ENCODE data around the gene MAJIN. TPM values are rescaled to one million over a fixed set of nuclear protein-coding genes. Genes with fewer than 3 reads are reported as not detected.

The MAJIN gene
- polyA plus RNA-seq, 1 of the 3 experiments (the other 2 are of a cell fraction): not detected

DNA sequence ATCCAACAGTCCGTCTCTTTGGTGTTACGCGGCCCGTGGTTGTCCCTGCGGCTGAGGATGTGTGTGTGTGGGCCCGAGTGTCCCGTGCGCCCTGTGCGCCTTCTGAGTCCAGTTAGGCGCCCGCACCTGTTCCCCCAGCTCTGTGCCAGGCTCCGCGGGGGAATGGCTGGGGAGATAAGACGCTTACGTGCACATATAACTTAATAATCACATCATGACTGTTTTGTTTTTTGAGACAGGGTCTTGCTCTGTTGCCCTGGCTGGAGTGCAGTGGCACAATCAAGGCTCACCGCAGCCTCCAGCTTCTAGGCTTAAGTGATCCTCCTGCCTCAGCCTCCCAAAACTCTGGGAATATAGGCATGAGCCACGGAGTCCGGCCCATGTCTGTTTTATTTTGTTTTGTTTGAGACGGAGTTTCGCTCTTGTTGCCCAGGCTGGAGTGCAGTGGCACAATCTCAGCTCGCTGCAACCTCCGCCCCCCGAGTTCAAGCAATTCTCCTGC, 42.9 kb upstream of the MAJIN start (continued):
- TF ChIP-seq, protein P1, sequence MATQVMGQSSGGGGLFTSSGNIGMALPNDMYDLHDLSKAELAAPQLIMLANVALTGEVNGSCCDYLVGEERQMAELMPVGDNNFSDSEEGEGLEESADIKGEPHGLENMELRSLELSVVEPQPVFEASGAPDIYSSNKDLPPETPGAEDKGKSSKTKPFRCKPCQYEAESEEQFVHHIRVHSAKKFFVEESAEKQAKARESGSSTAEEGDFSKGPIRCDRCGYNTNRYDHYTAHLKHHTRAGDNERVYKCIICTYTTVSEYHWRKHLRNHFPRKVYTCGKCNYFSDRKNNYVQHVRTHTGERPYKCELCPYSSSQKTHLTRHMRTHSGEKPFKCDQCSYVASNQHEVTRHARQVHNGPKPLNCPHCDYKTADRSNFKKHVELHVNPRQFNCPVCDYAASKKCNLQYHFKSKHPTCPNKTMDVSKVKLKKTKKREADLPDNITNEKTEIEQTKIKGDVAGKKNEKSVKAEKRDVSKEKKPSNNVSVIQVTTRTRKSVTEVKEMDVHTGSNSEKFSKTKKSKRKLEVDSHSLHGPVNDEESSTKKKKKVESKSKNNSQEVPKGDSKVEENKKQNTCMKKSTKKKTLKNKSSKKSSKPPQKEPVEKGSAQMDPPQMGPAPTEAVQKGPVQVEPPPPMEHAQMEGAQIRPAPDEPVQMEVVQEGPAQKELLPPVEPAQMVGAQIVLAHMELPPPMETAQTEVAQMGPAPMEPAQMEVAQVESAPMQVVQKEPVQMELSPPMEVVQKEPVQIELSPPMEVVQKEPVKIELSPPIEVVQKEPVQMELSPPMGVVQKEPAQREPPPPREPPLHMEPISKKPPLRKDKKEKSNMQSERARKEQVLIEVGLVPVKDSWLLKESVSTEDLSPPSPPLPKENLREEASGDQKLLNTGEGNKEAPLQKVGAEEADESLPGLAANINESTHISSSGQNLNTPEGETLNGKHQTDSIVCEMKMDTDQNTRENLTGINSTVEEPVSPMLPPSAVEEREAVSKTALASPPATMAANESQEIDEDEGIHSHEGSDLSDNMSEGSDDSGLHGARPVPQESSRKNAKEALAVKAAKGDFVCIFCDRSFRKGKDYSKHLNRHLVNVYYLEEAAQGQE (IDR thresholded peaks at IDR 0.05; ENCODE audit: low read depth, low read length): no peak
- TF ChIP-seq RFX5 (IDR thresholded peaks at IDR 0.05; ENCODE audit: low read length): no peak
- TF ChIP-seq MXI1 (IDR thresholded peaks at IDR 0.05; ENCODE audit: low read depth, low read length): no peak
- TF ChIP-seq, protein P2, sequence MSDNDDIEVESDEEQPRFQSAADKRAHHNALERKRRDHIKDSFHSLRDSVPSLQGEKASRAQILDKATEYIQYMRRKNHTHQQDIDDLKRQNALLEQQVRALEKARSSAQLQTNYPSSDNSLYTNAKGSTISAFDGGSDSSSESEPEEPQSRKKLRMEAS (IDR thresholded peaks at IDR 0.05; ENCODE audit: low read depth): no peak
- no peak for TF ChIP-seq POLR2AphosphoS5 (IDR thresholded peaks at IDR 0.05; ENCODE audit: low read depth, low read length)
- no peak for TF ChIP-seq SMC3 (IDR thresholded peaks at IDR 0.05; ENCODE audit: low read depth, low read length)
- no peak for TF ChIP-seq EZH2phosphoT487 (IDR thresholded peaks at IDR 0.05; ENCODE audit: borderline replicate concordance, low read depth)
- TF ChIP-seq JUND (IDR thresholded peaks at IDR 0.05): no peak

DNA sequence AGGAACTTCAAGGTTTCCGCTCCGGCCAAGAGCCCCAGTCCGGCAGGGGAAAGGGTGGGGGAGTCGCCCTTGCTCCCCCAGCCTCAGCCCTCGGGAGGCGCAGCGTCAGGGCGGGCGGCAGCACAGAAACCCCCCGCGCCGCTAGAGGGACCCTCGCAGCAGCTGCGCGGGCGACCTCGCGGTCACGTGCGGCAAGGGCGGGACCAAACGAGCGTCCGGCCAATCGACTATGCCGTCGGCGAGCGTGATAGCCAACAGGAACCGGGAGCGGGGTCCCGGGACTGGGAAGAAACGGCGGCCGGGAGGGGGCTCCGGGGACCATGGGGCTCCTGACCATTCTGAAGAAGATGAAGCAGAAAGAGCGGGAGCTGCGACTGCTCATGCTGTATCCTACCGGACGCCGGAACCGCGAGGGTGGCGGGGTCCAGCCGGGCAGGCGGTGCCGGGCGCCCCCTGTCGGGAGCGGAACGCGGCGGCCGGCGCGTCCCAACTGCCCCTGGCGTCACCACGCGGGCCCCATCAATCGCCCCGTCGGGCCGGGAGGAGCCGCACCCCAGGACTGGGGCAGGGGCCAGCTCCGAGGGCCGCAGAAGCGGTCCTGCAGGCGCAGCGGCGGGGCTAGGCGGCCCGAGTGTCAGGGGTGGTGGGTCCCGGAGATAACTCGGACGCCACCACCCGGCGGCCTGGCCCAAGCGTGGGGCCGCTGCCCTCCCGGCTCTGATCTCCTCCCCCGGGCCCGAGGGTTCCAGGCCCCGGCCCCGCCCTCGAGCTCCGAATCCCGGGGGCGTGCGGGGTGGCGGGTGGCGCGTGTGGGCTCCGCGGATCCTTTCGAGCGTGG, 42.2 kb upstream of the MAJIN start, which contains the start of gene ARL2:
ARL2 (plus strand) TSS at position 273 of the 838 bp plus-strand sequence; CDS start at position 321, 48 bp downstream.
- Histone ChIP-seq H3K79me2 (ENCODE audit: insufficient read depth) (peaks cover 24% of the 10 kb centered on the region; the same call in 1 of the 2 replicates), H3K9ac (peak within 1 kb of the TSS; percentile 89), H3K9me3 (no peaks in the 10 kb centered on the region), H3K4me2 (peak within 1 kb of the TSS; percentile 88), H3K27ac (ENCODE audit: low read depth in 2 of 2, low read length in 1 of 2) (peak within 1 kb of the TSS; percentile 95), H3K9me2 (no peaks in the 10 kb centered on the region), H3K4me3 (ENCODE audit: low read depth in 2 of 2, low read length in 1 of 2) (peak within 1 kb of the TSS; percentile 69 to 70), H3K4me1 (ENCODE audit: control insufficient read depth in 1 of 2, insufficient read depth in 2 of 2, low read depth in 1 of 2, low read length in 1 of 2) (peaks cover 4% of the 10 kb centered on the region in 2 experiments; a peak in 2 of 4 replicates), H3K36me3 (replicated peaks in 1 of 2; ENCODE audit: control insufficient read depth in 1 of 2, insufficient read depth in 2 of 2, low read length in 1 of 2) (peaks cover 0 to 10% of the 10 kb centered on the region in 2 experiments), H2AFZ (ENCODE audit: low read depth) (peak within 1 kb of the TSS; percentile 95), H3F3A (replicated peaks; ENCODE audit: insufficient read depth) (peaks cover 16% of the 10 kb centered on the region), H4K20me1 (ENCODE audit: insufficient read depth) (no peaks in the 10 kb centered on the region), H3K27me3 (ENCODE audit: insufficient read depth) (no peaks in the 10 kb centered on the region)
- ChIA-PET POLR2A (interaction anchor here (0.5 to 1.2 kb wide), 7 partner anchors 11 to 220 kb away, joined by 3 to 8 read pairs (median 3); no protein-coding TSS in a partner anchor), CTCF (interaction anchor here (0.6 to 4.9 kb wide), 62 partner anchors 8 to 1726 kb away, joined by 3 to 56 read pairs (median 5); partner anchors contain the start of genes ATG2A, BATF2, CDC42EP2 and CDCA5)
- under 1% methylated on average over 28 of the region's 96 CpGs for WGBS (ENCODE audit: low lambda C conversion rate)
- peak; percentile 98 for DNase-seq
- TF ChIP-seq RAD21 (IDR thresholded peaks at IDR 0.05; ENCODE audit: low read length): no peak; the same call in 1 of the 2 replicates
- TF ChIP-seq SIN3A (IDR thresholded peaks at IDR 0.05; ENCODE audit: borderline replicate concordance, low read depth, low read length): no peak
- no peak for TF ChIP-seq RXRA (IDR thresholded peaks at IDR 0.05; ENCODE audit: borderline replicate concordance, low read depth)
- no peak for TF ChIP-seq NFIC (IDR thresholded peaks at IDR 0.05; ENCODE audit: borderline replicate concordance)
- no peak for TF ChIP-seq RCOR1 (IDR thresholded peaks at IDR 0.05; ENCODE audit: low read length)
- no peak; the same call in 1 of the 2 replicates for TF ChIP-seq YY1 (IDR thresholded peaks at IDR 0.05; ENCODE audit: low read depth)
- no peak for TF ChIP-seq SMC3 (IDR thresholded peaks at IDR 0.05; ENCODE audit: low read depth, low read length)
- TF ChIP-seq TAF1 (IDR thresholded peaks at IDR 0.05; ENCODE audit: borderline replicate concordance, low read depth, low read length): peak; percentile 36; the same call in 1 of the 2 replicates
- TF ChIP-seq, protein P3, sequence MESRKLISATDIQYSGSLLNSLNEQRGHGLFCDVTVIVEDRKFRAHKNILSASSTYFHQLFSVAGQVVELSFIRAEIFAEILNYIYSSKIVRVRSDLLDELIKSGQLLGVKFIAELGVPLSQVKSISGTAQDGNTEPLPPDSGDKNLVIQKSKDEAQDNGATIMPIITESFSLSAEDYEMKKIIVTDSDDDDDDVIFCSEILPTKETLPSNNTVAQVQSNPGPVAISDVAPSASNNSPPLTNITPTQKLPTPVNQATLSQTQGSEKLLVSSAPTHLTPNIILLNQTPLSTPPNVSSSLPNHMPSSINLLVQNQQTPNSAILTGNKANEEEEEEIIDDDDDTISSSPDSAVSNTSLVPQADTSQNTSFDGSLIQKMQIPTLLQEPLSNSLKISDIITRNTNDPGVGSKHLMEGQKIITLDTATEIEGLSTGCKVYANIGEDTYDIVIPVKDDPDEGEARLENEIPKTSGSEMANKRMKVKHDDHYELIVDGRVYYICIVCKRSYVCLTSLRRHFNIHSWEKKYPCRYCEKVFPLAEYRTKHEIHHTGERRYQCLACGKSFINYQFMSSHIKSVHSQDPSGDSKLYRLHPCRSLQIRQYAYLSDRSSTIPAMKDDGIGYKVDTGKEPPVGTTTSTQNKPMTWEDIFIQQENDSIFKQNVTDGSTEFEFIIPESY (IDR thresholded peaks at IDR 0.05; ENCODE audit: borderline replicate concordance, low read depth): no peak
- TF ChIP-seq, protein P4, sequence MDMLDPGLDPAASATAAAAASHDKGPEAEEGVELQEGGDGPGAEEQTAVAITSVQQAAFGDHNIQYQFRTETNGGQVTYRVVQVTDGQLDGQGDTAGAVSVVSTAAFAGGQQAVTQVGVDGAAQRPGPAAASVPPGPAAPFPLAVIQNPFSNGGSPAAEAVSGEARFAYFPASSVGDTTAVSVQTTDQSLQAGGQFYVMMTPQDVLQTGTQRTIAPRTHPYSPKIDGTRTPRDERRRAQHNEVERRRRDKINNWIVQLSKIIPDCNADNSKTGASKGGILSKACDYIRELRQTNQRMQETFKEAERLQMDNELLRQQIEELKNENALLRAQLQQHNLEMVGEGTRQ (IDR thresholded peaks at IDR 0.05; ENCODE audit: borderline replicate concordance, low read depth, low read length): peak; percentile 89
- no peak for TF ChIP-seq GATA2 (CRISPR knock-in tag; IDR thresholded peaks at IDR 0.05)
- TF ChIP-seq JUND (IDR thresholded peaks at IDR 0.05): no peak; the same call in 1 of the 2 replicates
- 0 out of 2 replicates have a peak, but pooled peaks have one; percentile 15 for TF ChIP-seq POLR2AphosphoS5 (IDR thresholded peaks at IDR 0.05; ENCODE audit: low read depth, low read length)
- peak; percentile 75 for TF ChIP-seq MXI1 (IDR thresholded peaks at IDR 0.05; ENCODE audit: low read depth, low read length)
- no peak for TF ChIP-seq MEF2A (IDR thresholded peaks at IDR 0.05; ENCODE audit: borderline replicate concordance, low read depth)
- TF ChIP-seq EZH2phosphoT487 (IDR thresholded peaks at IDR 0.05; ENCODE audit: borderline replicate concordance, low read depth): no peak
- TF ChIP-seq, protein P2 (IDR thresholded peaks at IDR 0.05; ENCODE audit: low read depth): peak; percentile 47

Measured in SK-N-SH (cell line).